HepG2 (cell line): ENCODE data around the gene B3GALT6. TPM values are rescaled to one million over a fixed set of nuclear protein-coding genes. Genes with fewer than 3 reads are reported as not detected.

Source experiments
- ARID5B ChIP-seq: IDR thresholded peaks from 2 replicates; pipeline ENCODE4 v1.4.0; 2020; ENCODE audit warnings: mild to moderate bottlenecking, missing genetic modification reagents
- ATF1 ChIP-seq: IDR thresholded peaks from 2 replicates; pipeline ENCODE4 v1.6.1; 2016; ENCODE audit warnings: mild to moderate bottlenecking, control low read depth
- EED ChIP-seq: sonication (generic); formaldehyde crosslinking; IDR thresholded peaks from 2 replicates; pipeline ENCODE4 v1.5.0; 2020; ENCODE audit warnings: mild to moderate bottlenecking, missing genetic modification reagents
- GMEB1 ChIP-seq: sonication (generic); formaldehyde crosslinking; IDR thresholded peaks from 2 replicates; pipeline ENCODE4 v1.5.1; 2020; ENCODE audit warnings: missing genetic modification reagents, mild to moderate bottlenecking, borderline replicate concordance
- IKZF1 ChIP-seq: fragments of 450-650 bp; IDR thresholded peaks from 2 replicates; pipeline ENCODE4 v1.7.1; 2016
- KLF6 ChIP-seq: IDR thresholded peaks from 2 replicates; pipeline ENCODE4 v1.8.0; 2016; ENCODE audit warnings: missing biosample characterization, missing genetic modification reagents
- NKX3-1 ChIP-seq: sonication (generic); formaldehyde crosslinking; IDR thresholded peaks from 2 replicates; pipeline ENCODE4 v1.5.0; 2020; ENCODE audit warnings: missing genetic modification reagents
- POLR2A ChIP-seq, 2 experiments: IDR thresholded peaks; 2 replicates each; pipeline ENCODE4 v1.6.1; 2011; ENCODE audit warnings: low read depth in 2 of 2, low read length in 2 of 2, mild to moderate bottlenecking in 1 of 2, moderate library complexity in 1 of 2; ENCODE audit not compliant: insufficient read depth in 1 of 2
- POLR2G ChIP-seq: fragments of 200-400 bp; formaldehyde crosslinking; IDR thresholded peaks from 2 replicates; pipeline ENCODE4 v1.6.1; 2018; ENCODE audit warnings: mild to moderate bottlenecking, low read depth, low read length, moderate library complexity
- RAD21 ChIP-seq: fragments of 450-650 bp; formaldehyde crosslinking; IDR thresholded peaks from 2 replicates; pipeline ENCODE4 v1.5.0; 2020; ENCODE audit warnings: mild to moderate bottlenecking
- RFX3 ChIP-seq: IDR thresholded peaks from 2 replicates; pipeline ENCODE4 v1.6.1; 2016; ENCODE audit warnings: missing biosample characterization, missing genetic modification reagents
- RFXAP ChIP-seq: sonication (generic); formaldehyde crosslinking; IDR thresholded peaks from 2 replicates; pipeline ENCODE4 v1.4.0; 2020; ENCODE audit warnings: missing genetic modification reagents, borderline replicate concordance
- RXRA ChIP-seq: sonication (generic); formaldehyde crosslinking; IDR thresholded peaks from 2 replicates; pipeline ENCODE4 v1.5.1; 2020; ENCODE audit warnings: missing genetic modification reagents
- SKI ChIP-seq: fragments of 450-650 bp; IDR thresholded peaks from one replicate; pipeline ENCODE4 v1.6.1; 2018; ENCODE audit warnings: mild to moderate bottlenecking; ENCODE audit not compliant: partially characterized antibody
- TGIF2 ChIP-seq: IDR thresholded peaks from 2 replicates; pipeline ENCODE4 v1.6.1; 2016; ENCODE audit warnings: control low read depth, missing compliant biosample characterization
- ZC3H13 ChIP-seq: sonication (generic); formaldehyde crosslinking; IDR thresholded peaks from 2 replicates; pipeline ENCODE4 v1.8.1; 2023; ENCODE audit warnings: mild to moderate bottlenecking, missing genetic modification reagents, moderate library complexity
- ZNF20 ChIP-seq: sonication (generic); formaldehyde crosslinking; IDR thresholded peaks from 2 replicates; pipeline ENCODE4 v1.4.0; 2020; ENCODE audit warnings: mild to moderate bottlenecking, moderate library complexity, missing genetic modification reagents
- ZNF564 ChIP-seq: sonication (generic); formaldehyde crosslinking; IDR thresholded peaks from 2 replicates; pipeline ENCODE4 v1.8.1; 2023; ENCODE audit warnings: mild to moderate bottlenecking, missing genetic modification reagents
- ZNF580 ChIP-seq: IDR thresholded peaks from 2 replicates; pipeline ENCODE4 v1.6.1; 2016; ENCODE audit warnings: low read depth, borderline replicate concordance
- ZNF687 ChIP-seq: sonication (generic); formaldehyde crosslinking; IDR thresholded peaks from 2 replicates; pipeline ENCODE4 v1.5.1; 2020; ENCODE audit warnings: mild to moderate bottlenecking, missing genetic modification reagents, moderate library complexity
- ZNF713 ChIP-seq: sonication (generic); formaldehyde crosslinking; IDR thresholded peaks from 2 replicates; pipeline ENCODE4 v1.4.0; 2020; ENCODE audit warnings: mild to moderate bottlenecking, missing genetic modification reagents
- ZNF737 ChIP-seq: sonication (generic); formaldehyde crosslinking; IDR thresholded peaks from 2 replicates; pipeline ENCODE4 v1.5.0; 2020; ENCODE audit warnings: missing genetic modification reagents, mild to moderate bottlenecking, borderline replicate concordance
- ZSCAN12 ChIP-seq: sonication (generic); formaldehyde crosslinking; IDR thresholded peaks from 2 replicates; pipeline ENCODE4 v1.9.0; 2021; ENCODE audit warnings: mild to moderate bottlenecking, missing genetic modification reagents
- ZSCAN21 ChIP-seq: sonication (generic); formaldehyde crosslinking; IDR thresholded peaks from 2 replicates; pipeline ENCODE4 v1.8.0; 2022; ENCODE audit warnings: mild to moderate bottlenecking, missing genetic modification reagents, moderate library complexity, borderline replicate concordance
- polyA plus RNA-seq, 8 experiments: library from polyadenylated mRNA; depleted of rRNA in 3 of 8; stranded (reverse) in 7 of 8; unstranded in 1 of 8; fragments of >200 nt; fragmentation: Illumina TruSeq in 4 of 8; extraction: Trizol in 4 of 8; gene quantifications; 2 replicates each; pipeline versions ENCODE4 v1.2.1 to v1.2.3, GENCODE V29; 2011 to 2016; ENCODE audit warnings: low read depth in 4 of 8, missing spikeins in 1 of 8, mixed read lengths in 1 of 8; ENCODE audit not compliant: insufficient read depth in 1 of 8
- total RNA-seq, 5 experiments: library from RNA; depleted of rRNA; stranded (reverse); fragments of >200 nt; fragmentation: Illumina TruSeq; extraction: Trizol; gene quantifications; 2 replicates each; pipeline ENCODE4 v1.2.3, GENCODE V29; 2016; ENCODE audit warnings: low read depth in 1 of 5

Gene B3GALT6
- total and polyA plus RNA-seq, 2 of the 13 experiments (the other 11 are each of a cell fraction or from before 2014, with no cell fraction given), result 3.9 to 14.2 TPM

GRCh38 chr1:1238702-1239178 is 6.7 kb downstream of the B3GALT6 start (continued):
- no peak for TF ChIP-seq TGIF2 (CRISPR knock-in tag)
- no peak for TF ChIP-seq ZSCAN12 (CRISPR knock-in tag)
- no peak for TF ChIP-seq ZNF737 (CRISPR knock-in tag)
- TF ChIP-seq ZSCAN21 (CRISPR knock-in tag), result no peak
- TF ChIP-seq POLR2G, result no peak
- TF ChIP-seq ATF1 (CRISPR knock-in tag), result no peak
- no peak for TF ChIP-seq ZNF564 (CRISPR knock-in tag)
- no peak for TF ChIP-seq RXRA
- no peak for TF ChIP-seq EED (CRISPR knock-in tag)
- TF ChIP-seq ZNF713 (CRISPR knock-in tag), result no peak
- no peak for TF ChIP-seq NKX3-1 (CRISPR knock-in tag)
- no peak for TF ChIP-seq IKZF1
- TF ChIP-seq RAD21 (CRISPR knock-in tag), result no peak
- TF ChIP-seq KLF6 (CRISPR knock-in tag), result no peak
- TF ChIP-seq RFX3, result no peak
- TF ChIP-seq ZNF580 (CRISPR knock-in tag), result no peak
- TF ChIP-seq SKI, result no peak
- no peak for TF ChIP-seq ZC3H13 (CRISPR knock-in tag)
- TF ChIP-seq ZNF687 (CRISPR knock-in tag), result no peak
- no peak for TF ChIP-seq ARID5B (CRISPR knock-in tag)
- TF ChIP-seq POLR2A (IDR thresholded peaks at IDR 0.05; ENCODE audit: insufficient read depth in 1 of 2, low read depth in 2 of 2, low read length in 2 of 2), result no peak
- no peak for TF ChIP-seq ZNF20 (CRISPR knock-in tag)
- TF ChIP-seq GMEB1 (CRISPR knock-in tag), result no peak
- no peak for TF ChIP-seq RFXAP (CRISPR knock-in tag)
